Endodermal cell (in vitro differentiated cells): Measurements from ENCODE around the gene DHX34. TPM values are rescaled to one million over a fixed set of nuclear protein-coding genes. Genes with fewer than 3 reads are reported as not detected.

Source experiments
- DNase-seq: peaks from one replicate; pipeline ENCODE4 v3.0.0-alpha.2; 2017
- H3K27ac ChIP-seq: 2 replicates; pipeline ENCODE4 v1.5.1; 2013; ENCODE audit warnings: mild to moderate bottlenecking, low read depth, low read length, moderate library complexity
- H3K27me3 ChIP-seq: 2 replicates; pipeline ENCODE4 v1.6.1; 2013; ENCODE audit warnings: mild to moderate bottlenecking, low read length, moderate library complexity; ENCODE audit not compliant: insufficient read depth, control insufficient read depth, poor library complexity, severe bottlenecking
- H3K36me3 ChIP-seq: 2 replicates; pipeline ENCODE4 v1.7.0; 2013; ENCODE audit warnings: mild to moderate bottlenecking, low read length, moderate library complexity; ENCODE audit not compliant: control insufficient read depth, insufficient read depth
- H3K4me1 ChIP-seq: one replicate; pipeline ENCODE4 v1.7.0; 2013; ENCODE audit warnings: low read length; ENCODE audit not compliant: control insufficient read depth, insufficient read depth
- H3K4me3 ChIP-seq: 2 replicates; pipeline ENCODE4 v1.5.1; 2013; ENCODE audit warnings: mild to moderate bottlenecking, low read length, moderate library complexity
- H3K9ac ChIP-seq: 2 replicates; pipeline ENCODE4 v1.6.1; 2013; ENCODE audit warnings: mild to moderate bottlenecking, low read length, moderate library complexity; ENCODE audit not compliant: poor library complexity, severe bottlenecking; ENCODE audit errors: extremely low read depth
- H3K9me3 ChIP-seq: 2 replicates; pipeline ENCODE4 v1.6.1; 2013; ENCODE audit warnings: mild to moderate bottlenecking, low read length, moderate library complexity; ENCODE audit not compliant: control insufficient read depth
- H3K27ac Mint-ChIP-seq: 2 replicates; pipeline ENCODE4 v1.8.0; 2020; ENCODE audit warnings: mixed read lengths
- H3K27me3 Mint-ChIP-seq: 2 replicates; pipeline ENCODE4 v1.8.0; 2021; ENCODE audit warnings: mild to moderate bottlenecking, mixed read lengths; ENCODE audit not compliant: insufficient read depth
- H3K36me3 Mint-ChIP-seq: 2 replicates; pipeline ENCODE4 v1.8.0; 2020; ENCODE audit warnings: low read depth, mixed read lengths
- H3K4me1 Mint-ChIP-seq: 2 replicates; pipeline ENCODE4 v1.8.0; 2020; ENCODE audit warnings: mixed read lengths
- H3K4me3 Mint-ChIP-seq: 2 replicates; pipeline ENCODE4 v1.8.0; 2020; ENCODE audit warnings: mild to moderate bottlenecking, moderate library complexity, mixed read lengths
- H3K9me3 Mint-ChIP-seq: 2 replicates; pipeline ENCODE4 v1.8.0; 2020; ENCODE audit warnings: mild to moderate bottlenecking, mixed read lengths
- WGBS, 2 experiments: methylation state at CpG; one replicate each; pipeline versions ENCODE4 v1.1.5 to v1.1.7; 2013; ENCODE audit warnings: missing lambda C conversion rate in 2 of 2, mixed read lengths in 1 of 2; ENCODE audit not compliant: insufficient coverage in 1 of 2, insufficient read length in 1 of 2; 5-methylcytosine and 5-hydroxymethylcytosine counted together
- total RNA-seq, 2 donors: library from RNA; stranded (reverse); fragmentation: NEBNext Ultra II Directional in 1 of 2; extraction: Animal tissue kit (Norgen Biotek cat#: 25700) in 1 of 2; gene quantifications; 2 replicates in 1 of 2; 3 replicates in 1 of 2; pipeline ENCODE4 v1.2.1, GENCODE V29; 2021
- TF ChIP-seq, protein P1 (sequence below): fragments of 200-600 bp; sonication (generic); conservative IDR thresholded peaks from 2 replicates; pipeline ENCODE4 v1.5.0; 2021; ENCODE audit warnings: antibody characterized with exemption, mild to moderate bottlenecking

DHX34 gene
- total RNA-seq, 2 donors from 2014 or later: 36.9 to 43.9 TPM

GRCh38 chr19:47303966-47304365 lies 45.1 kb upstream of the DHX34 start:
- Histone ChIP-seq H3K9ac (no peak overlapping the region), H3K27ac (no peak overlapping the region), H3K27me3 (no peaks in the 10 kb centered on the region), H3K4me1 (no peaks in the 10 kb centered on the region), H3K9me3 (no peaks in the 10 kb centered on the region), H3K4me3 (no peak overlapping the region), H3K36me3 (no peaks in the 10 kb centered on the region)
- no peaks in the 10 kb centered on the region for H3K36me3 Mint-ChIP-seq
- no peaks in the 10 kb centered on the region for H3K27me3 Mint-ChIP-seq
- TF ChIP-seq, protein P1, sequence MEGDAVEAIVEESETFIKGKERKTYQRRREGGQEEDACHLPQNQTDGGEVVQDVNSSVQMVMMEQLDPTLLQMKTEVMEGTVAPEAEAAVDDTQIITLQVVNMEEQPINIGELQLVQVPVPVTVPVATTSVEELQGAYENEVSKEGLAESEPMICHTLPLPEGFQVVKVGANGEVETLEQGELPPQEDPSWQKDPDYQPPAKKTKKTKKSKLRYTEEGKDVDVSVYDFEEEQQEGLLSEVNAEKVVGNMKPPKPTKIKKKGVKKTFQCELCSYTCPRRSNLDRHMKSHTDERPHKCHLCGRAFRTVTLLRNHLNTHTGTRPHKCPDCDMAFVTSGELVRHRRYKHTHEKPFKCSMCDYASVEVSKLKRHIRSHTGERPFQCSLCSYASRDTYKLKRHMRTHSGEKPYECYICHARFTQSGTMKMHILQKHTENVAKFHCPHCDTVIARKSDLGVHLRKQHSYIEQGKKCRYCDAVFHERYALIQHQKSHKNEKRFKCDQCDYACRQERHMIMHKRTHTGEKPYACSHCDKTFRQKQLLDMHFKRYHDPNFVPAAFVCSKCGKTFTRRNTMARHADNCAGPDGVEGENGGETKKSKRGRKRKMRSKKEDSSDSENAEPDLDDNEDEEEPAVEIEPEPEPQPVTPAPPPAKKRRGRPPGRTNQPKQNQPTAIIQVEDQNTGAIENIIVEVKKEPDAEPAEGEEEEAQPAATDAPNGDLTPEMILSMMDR: no peak
- no peak overlapping the region for H3K4me3 Mint-ChIP-seq
- 90 to 97% methylated on average over 3 to 6 of the region's 6 CpGs for WGBS, 2 experiments
- DNase-seq: no peak
- peaks cover 2% of the 10 kb centered on the region for H3K4me1 Mint-ChIP-seq
- no peaks in the 10 kb centered on the region for H3K9me3 Mint-ChIP-seq
- H3K27ac Mint-ChIP-seq: no peak overlapping the region

GRCh38 chr19:47305309-47305751 lies 43.8 kb upstream of the DHX34 start:
- no peaks in the 10 kb centered on the region for H3K9me3 ChIP-seq
- H3K27me3 Mint-ChIP-seq: no peaks in the 10 kb centered on the region
- no peaks in the 10 kb centered on the region for H3K27me3 ChIP-seq
- H3K36me3 ChIP-seq: no peaks in the 10 kb centered on the region
- H3K4me3 Mint-ChIP-seq: no peak overlapping the region
- peak; percentile 93 for DNase-seq
- H3K4me1 ChIP-seq: no peaks in the 10 kb centered on the region
- H3K4me1 Mint-ChIP-seq: peaks cover 2% of the 10 kb centered on the region
- no peaks in the 10 kb centered on the region for H3K36me3 Mint-ChIP-seq
- TF ChIP-seq, protein P1: peak; percentile 98
- H3K27ac Mint-ChIP-seq: no peak overlapping the region
- H3K9me3 Mint-ChIP-seq: no peaks in the 10 kb centered on the region
- H3K9ac ChIP-seq: no peak overlapping the region
- WGBS, 2 experiments: 20 to 29% methylated on average over 13 to 14 of the region's 14 CpGs
- H3K4me3 ChIP-seq: no peak overlapping the region
- H3K27ac ChIP-seq: no peak overlapping the region

- H3K9me3 ChIP-seq: no peaks in the 10 kb centered on the region
- no peak overlapping the region for H3K4me3 Mint-ChIP-seq
- peaks cover 2% of the 10 kb centered on the region for H3K4me1 Mint-ChIP-seq
- no peaks in the 10 kb centered on the region for H3K4me1 ChIP-seq
- no peaks in the 10 kb centered on the region for H3K27me3 ChIP-seq
- no peak overlapping the region for H3K4me3 ChIP-seq
- no peaks in the 10 kb centered on the region for H3K27me3 Mint-ChIP-seq
- H3K9ac ChIP-seq: no peak overlapping the region
- DNase-seq: no peak
- H3K36me3 ChIP-seq: no peaks in the 10 kb centered on the region
- no peaks in the 10 kb centered on the region for H3K36me3 Mint-ChIP-seq
- H3K27ac ChIP-seq: no peak overlapping the region
- no peaks in the 10 kb centered on the region for H3K9me3 Mint-ChIP-seq
- WGBS, 2 experiments: 95 to 100% methylated on average over 2 to 3 of the region's 3 CpGs
- no peak overlapping the region for H3K27ac Mint-ChIP-seq
- TF ChIP-seq, protein P1: no peak
Observed at GRCh38 chr19:47306303-47306702, 42.8 kb upstream of the DHX34 start.
